Brain microvascular endothelial cell (primary cell): ENCODE results near the gene COA6.
"Not testable (repeated sequence)": the region's sequence is repeated elsewhere in the genome, so short reads cannot be mapped to it uniquely, and the experiment has no call there.

Experiments
- DNase-seq: peaks from one replicate; pipeline ENCODE4 v3.0.0-alpha.2; 2020
- H3K27ac ChIP-seq: fragments of 250-450 bp; sonication (Bioruptor Pico); 2 replicates; pipeline ENCODE4 v1.5.1; 2020; ENCODE audit warnings: mild to moderate bottlenecking, moderate library complexity
- H3K27me3 ChIP-seq: fragments of 250-450 bp; sonication (Bioruptor Pico); replicated peaks from 2 replicates; pipeline ENCODE4 v1.5.1; 2020; ENCODE audit warnings: mild to moderate bottlenecking
- H3K36me3 ChIP-seq: fragments of 250-450 bp; sonication (Bioruptor Pico); replicated peaks from 2 replicates; pipeline ENCODE4 v1.5.1; 2020; ENCODE audit warnings: mild to moderate bottlenecking
- H3K4me3 ChIP-seq: 2 replicates; pipeline ENCODE4 v1.5.1; 2011; ENCODE audit warnings: low read depth, mild to moderate bottlenecking, control low read depth, low read length, moderate library complexity
- in situ Hi-C: cut with HindIII; loops from 2 replicates; pipeline ENCODE4 v1.10.0; 2017; ENCODE audit warnings: low sequenced_read_pairs, low pct_ligation_motif_present
- TF ChIP-seq, protein P1 (sequence below): IDR thresholded peaks from 2 replicates; pipeline ENCODE4 v1.5.1; 2011; ENCODE audit warnings: low read depth, mild to moderate bottlenecking, moderate library complexity, low read length, control low read depth, inconsistent platforms; ENCODE audit errors: missing control alignments

The COA6 gene

DNA sequence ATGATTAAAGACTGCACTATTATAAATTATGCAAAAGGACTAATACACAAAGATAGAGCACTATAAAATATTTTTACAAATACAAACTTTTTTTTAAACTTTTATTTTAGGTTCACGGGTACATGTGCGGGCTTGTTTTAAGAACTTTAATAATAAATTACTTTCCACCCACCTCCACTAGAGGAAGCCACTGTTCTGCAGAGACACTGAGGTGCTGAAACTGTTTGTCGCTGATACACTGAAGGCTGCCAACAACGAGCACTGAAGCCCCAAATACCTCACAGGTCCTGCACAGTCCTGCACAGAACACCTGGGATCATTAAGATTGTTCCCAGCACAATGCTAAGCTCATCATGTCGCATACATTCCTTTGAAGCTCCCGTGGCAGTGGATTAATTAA, 19.9 kb downstream of the COA6 start:
- in situ Hi-C loops = no loop called here
- H3K4me3 ChIP-seq = no peak overlapping the region
- TF ChIP-seq, protein P1, sequence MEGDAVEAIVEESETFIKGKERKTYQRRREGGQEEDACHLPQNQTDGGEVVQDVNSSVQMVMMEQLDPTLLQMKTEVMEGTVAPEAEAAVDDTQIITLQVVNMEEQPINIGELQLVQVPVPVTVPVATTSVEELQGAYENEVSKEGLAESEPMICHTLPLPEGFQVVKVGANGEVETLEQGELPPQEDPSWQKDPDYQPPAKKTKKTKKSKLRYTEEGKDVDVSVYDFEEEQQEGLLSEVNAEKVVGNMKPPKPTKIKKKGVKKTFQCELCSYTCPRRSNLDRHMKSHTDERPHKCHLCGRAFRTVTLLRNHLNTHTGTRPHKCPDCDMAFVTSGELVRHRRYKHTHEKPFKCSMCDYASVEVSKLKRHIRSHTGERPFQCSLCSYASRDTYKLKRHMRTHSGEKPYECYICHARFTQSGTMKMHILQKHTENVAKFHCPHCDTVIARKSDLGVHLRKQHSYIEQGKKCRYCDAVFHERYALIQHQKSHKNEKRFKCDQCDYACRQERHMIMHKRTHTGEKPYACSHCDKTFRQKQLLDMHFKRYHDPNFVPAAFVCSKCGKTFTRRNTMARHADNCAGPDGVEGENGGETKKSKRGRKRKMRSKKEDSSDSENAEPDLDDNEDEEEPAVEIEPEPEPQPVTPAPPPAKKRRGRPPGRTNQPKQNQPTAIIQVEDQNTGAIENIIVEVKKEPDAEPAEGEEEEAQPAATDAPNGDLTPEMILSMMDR = no peak
- DNase-seq = no peak
- H3K27me3 ChIP-seq = no peaks in the 10 kb centered on the region
- no peak overlapping the region for H3K27ac ChIP-seq
- peaks cover 12% of the 10 kb centered on the region for H3K36me3 ChIP-seq

DNA sequence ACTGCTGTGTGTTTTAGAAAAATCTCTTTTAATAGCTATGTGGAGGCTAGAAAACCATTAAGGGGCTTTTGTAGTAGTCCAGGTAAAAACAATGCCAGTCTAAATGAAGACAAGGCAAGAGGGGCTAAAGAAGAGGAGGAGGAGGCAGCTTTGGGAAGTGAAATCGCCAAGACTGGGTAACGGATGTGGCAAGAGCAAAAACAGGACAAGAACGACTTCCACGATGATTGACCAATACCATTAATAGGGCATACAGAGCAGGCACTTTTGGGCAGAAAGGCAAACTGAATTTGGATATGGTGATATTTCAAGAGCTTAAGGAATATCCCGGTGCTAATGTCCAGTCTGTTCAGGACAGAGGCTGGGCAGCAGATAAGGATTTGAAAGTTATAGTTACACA, 22.0 kb downstream of the COA6 start:
- H3K36me3 ChIP-seq = peaks cover 12% of the 10 kb centered on the region

DNA sequence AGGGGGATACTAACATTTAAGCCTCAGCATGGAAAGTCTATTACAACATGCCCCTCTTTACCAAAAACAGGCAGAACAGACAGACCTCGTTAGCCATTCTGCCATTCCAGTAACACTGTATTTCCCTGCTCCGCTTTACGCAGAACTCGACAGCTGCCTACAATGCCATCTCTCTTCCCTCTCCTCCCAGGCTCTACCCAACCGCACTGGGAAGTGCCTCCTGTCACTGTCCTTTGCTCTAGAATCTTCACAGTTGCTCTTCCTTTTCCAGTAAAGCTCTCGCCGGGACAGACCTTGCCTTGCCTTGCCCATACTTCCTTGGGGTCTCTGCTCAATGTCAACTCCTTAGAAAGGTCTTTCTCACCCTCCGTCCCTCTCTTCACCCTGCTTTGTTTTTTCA, 22.8 kb downstream of the COA6 start:
- no peak overlapping the region for H3K27ac ChIP-seq
- no peak overlapping the region for H3K4me3 ChIP-seq
- H3K36me3 ChIP-seq = peaks cover 9% of the 10 kb centered on the region
- in situ Hi-C loops = no loop called here
- TF ChIP-seq, protein P1 = no peak
- no peak for DNase-seq
- H3K27me3 ChIP-seq = no peaks in the 10 kb centered on the region

More for the DNA sequence above, 22.0 kb downstream of the COA6 start:
- H3K27ac ChIP-seq = no peak overlapping the region
- TF ChIP-seq, protein P1 = no peak
- DNase-seq = no peak
- no peak overlapping the region for H3K4me3 ChIP-seq
- no peaks in the 10 kb centered on the region for H3K27me3 ChIP-seq
- in situ Hi-C loops = no loop called here

DNA sequence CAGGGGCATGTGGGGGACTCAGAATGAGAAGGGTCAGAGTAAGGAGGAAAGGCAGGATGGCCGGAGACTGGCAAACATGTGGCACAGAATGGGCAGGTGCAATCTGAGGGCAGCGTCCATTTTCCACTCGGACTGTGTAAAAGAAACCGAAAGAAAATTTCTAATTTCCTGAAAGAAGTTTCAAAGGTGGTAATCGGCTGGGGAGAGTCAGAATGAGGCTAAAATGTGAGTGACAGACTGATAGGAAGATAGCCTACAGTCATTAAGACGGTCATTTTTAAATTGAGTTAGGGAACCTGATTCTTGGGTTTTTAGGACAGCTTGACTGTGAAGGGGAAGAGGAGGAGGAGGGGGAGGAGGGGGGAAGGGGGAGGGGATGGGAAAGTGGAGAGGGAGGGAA, 23.6 kb downstream of the COA6 start:
- peaks cover 8% of the 10 kb centered on the region for H3K36me3 ChIP-seq
- in situ Hi-C loops = no loop called here
- no peaks in the 10 kb centered on the region for H3K27me3 ChIP-seq
- TF ChIP-seq, protein P1 = no peak
- H3K27ac ChIP-seq = no peak overlapping the region
- no peak for DNase-seq
- no peak overlapping the region for H3K4me3 ChIP-seq

DNA sequence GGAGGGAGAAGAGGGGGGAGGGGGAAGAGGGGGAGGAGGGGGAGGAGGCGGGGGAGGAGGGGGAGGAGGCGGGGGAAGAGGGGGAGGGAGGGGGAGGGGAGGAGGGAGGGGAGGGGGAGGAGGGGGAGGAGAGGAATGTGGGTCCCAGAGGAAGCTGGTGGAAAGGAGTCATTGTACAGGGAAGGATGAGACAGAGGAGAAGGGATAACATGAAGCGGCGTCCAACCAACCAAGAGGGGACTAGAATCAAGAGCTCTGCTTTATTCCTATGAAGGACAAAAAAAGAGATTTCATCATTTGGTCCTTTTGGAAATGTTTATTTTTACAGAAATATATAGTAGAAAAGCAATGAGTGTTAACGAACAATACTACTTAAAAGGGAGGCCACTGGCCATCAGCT, 24.5 kb downstream of the COA6 start:
- in situ Hi-C loops = no loop called here
- Histone ChIP-seq H3K27me3 (no peaks in the 10 kb centered on the region), H3K36me3 (peaks cover 6% of the 10 kb centered on the region), H3K4me3 (no peak overlapping the region), H3K27ac (no peak overlapping the region)
- DNase-seq = no peak
- TF ChIP-seq, protein P1 = no peak

DNA sequence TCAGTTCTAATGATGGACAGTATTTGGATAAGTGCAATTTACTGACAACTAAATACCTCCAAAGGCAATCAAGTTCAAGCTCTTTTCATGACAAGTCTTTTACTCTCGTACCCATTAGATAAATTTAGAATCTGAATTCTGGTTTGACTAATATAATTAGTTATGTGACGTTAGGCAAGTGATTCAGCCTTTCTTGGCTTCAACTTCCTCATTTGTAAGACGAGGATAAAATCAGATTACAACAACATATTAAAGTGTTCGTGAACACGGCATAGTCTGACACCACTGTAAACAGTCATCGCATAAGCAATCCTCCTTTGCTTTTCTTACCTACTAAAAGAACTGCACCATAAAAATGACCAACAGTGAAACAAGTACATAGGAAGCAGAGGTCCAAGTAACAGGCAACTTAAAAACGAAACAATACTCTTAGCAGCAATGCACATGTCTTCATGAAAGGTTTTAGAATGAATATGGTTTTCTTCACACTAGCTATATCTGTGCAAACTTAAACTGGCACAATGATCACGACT, 25.7 kb downstream of the COA6 start:
- in situ Hi-C loops = no loop called here
- Histone ChIP-seq H3K27ac (no peak overlapping the region), H3K27me3 (no peaks in the 10 kb centered on the region), H3K36me3 (peaks cover 3% of the 10 kb centered on the region), H3K4me3 (no peak overlapping the region)
- DNase-seq = no peak
- TF ChIP-seq, protein P1 = no peak

DNA sequence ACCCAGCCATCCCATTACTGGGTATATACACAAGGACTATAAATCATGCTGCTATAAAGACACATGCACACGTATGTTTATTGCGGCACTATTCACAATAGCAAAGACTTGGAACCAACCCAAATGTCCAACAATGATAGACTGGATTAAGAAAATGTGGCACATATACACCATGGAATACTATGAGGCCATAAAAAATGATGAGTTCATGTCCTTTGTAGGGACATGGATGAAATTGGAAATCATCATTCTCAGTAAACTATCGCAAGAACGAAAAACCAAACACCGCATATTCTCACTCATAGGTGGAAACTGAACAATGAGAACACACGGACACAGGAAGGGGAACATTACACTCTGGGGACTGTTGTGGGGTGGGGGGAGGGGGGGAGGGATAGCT, 26.3 kb downstream of the COA6 start:
- DNase-seq, H3K27ac ChIP-seq, H3K36me3 ChIP-seq, H3K4me3 ChIP-seq, H3K27me3 ChIP-seq, in situ Hi-C loops: not testable (repeated sequence)
